SK-N-SH treated with all-trans-retinoic acid at 6 μM for 48 hours (cell line): ENCODE measurements around the gene CDK15.

Experiments
- ARNTL ChIP-seq: fragments of 450-650 bp; formaldehyde crosslinking; IDR thresholded peaks from 2 replicates; pipeline ENCODE4 v1.5.0; 2020; ENCODE audit warnings: low read depth, mild to moderate bottlenecking, moderate library complexity, borderline replicate concordance
- ESRRG ChIP-seq: fragments of 250-450 bp; sonication (Bioruptor Pico); IDR thresholded peaks from 2 replicates; pipeline ENCODE4 v1.6.1; 2021; ENCODE audit warnings: mild to moderate bottlenecking
- PPARA ChIP-seq: fragments of 250-450 bp; sonication (Bioruptor Pico); IDR thresholded peaks from 2 replicates; pipeline ENCODE4 v1.5.0; 2020; ENCODE audit warnings: mild to moderate bottlenecking, borderline replicate concordance
- TOX ChIP-seq: fragments of 250-450 bp; sonication (Bioruptor Pico); IDR thresholded peaks from 2 replicates; pipeline ENCODE4 v1.8.0; 2021; ENCODE audit warnings: mild to moderate bottlenecking, moderate library complexity, borderline replicate concordance
- ZFP3 ChIP-seq: fragments of 250-450 bp; sonication (Bioruptor Pico); IDR thresholded peaks from 2 replicates; pipeline ENCODE4 v1.5.0; 2020; ENCODE audit warnings: mild to moderate bottlenecking, moderate library complexity
- ZFP30 ChIP-seq: fragments of 450-650 bp; formaldehyde crosslinking; IDR thresholded peaks from 2 replicates; pipeline ENCODE4 v1.5.0; 2022; ENCODE audit warnings: mild to moderate bottlenecking, moderate library complexity
- ZNF70 ChIP-seq: fragments of 450-650 bp; formaldehyde crosslinking; IDR thresholded peaks from 2 replicates; pipeline ENCODE4 v1.5.0; 2020; ENCODE audit warnings: mild to moderate bottlenecking, moderate library complexity
- TF ChIP-seq, protein P1 (sequence below): fragments of 250-450 bp; sonication (Bioruptor Pico); IDR thresholded peaks from 2 replicates; pipeline ENCODE4 v1.5.1; 2021; ENCODE audit warnings: mild to moderate bottlenecking, moderate library complexity
- TF ChIP-seq, protein P2 (sequence below): fragments of 250-450 bp; sonication (Bioruptor Pico); IDR thresholded peaks from 2 replicates; pipeline ENCODE4 v1.5.1; 2020; ENCODE audit warnings: low read depth, mild to moderate bottlenecking, moderate library complexity
- TF ChIP-seq, protein P3 (sequence below): fragments of 250-450 bp; sonication (Bioruptor Pico); IDR thresholded peaks from 2 replicates; pipeline ENCODE4 v1.8.0; 2021; ENCODE audit warnings: low read depth, mild to moderate bottlenecking, moderate library complexity, borderline replicate concordance

DNA sequence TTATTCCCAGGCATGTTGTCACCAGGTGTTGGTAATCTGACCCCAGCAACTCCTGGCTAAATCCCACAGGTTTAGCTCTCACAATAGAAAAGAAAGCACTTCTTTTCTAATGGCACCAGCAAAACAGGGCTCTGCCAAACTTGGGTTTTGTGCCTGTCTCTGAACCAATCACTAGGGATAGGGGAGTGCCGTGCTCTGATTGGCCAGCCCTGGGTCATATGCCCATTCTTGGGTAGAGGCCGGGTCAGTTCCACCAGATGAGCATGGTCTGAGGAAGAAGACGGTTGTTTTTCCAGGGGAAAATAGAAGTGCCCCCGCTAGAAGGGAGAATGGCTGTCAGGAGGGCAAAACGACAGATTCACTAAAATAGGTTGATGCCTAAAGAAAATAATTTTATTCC is 14.7 kb downstream of the CDK15 start:
- TF ChIP-seq, protein P1, sequence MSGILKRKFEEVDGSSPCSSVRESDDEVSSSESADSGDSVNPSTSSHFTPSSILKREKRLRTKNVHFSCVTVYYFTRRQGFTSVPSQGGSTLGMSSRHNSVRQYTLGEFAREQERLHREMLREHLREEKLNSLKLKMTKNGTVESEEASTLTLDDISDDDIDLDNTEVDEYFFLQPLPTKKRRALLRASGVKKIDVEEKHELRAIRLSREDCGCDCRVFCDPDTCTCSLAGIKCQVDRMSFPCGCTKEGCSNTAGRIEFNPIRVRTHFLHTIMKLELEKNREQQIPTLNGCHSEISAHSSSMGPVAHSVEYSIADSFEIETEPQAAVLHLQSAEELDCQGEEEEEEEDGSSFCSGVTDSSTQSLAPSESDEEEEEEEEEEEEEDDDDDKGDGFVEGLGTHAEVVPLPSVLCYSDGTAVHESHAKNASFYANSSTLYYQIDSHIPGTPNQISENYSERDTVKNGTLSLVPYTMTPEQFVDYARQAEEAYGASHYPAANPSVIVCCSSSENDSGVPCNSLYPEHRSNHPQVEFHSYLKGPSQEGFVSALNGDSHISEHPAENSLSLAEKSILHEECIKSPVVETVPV (CRISPR knock-in tag), result no peak
- no peak for TF ChIP-seq ZFP3 (CRISPR knock-in tag)
- TF ChIP-seq, protein P2, sequence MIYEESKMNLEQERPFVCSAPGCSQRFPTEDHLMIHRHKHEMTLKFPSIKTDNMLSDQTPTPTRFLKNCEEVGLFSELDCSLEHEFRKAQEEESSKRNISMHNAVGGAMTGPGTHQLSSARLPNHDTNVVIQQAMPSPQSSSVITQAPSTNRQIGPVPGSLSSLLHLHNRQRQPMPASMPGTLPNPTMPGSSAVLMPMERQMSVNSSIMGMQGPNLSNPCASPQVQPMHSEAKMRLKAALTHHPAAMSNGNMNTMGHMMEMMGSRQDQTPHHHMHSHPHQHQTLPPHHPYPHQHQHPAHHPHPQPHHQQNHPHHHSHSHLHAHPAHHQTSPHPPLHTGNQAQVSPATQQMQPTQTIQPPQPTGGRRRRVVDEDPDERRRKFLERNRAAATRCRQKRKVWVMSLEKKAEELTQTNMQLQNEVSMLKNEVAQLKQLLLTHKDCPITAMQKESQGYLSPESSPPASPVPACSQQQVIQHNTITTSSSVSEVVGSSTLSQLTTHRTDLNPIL, result no peak
- TF ChIP-seq ZNF70 (CRISPR knock-in tag), result no peak
- TF ChIP-seq TOX (CRISPR knock-in tag), result no peak
- no peak for TF ChIP-seq PPARA (CRISPR knock-in tag)
- TF ChIP-seq, protein P3, sequence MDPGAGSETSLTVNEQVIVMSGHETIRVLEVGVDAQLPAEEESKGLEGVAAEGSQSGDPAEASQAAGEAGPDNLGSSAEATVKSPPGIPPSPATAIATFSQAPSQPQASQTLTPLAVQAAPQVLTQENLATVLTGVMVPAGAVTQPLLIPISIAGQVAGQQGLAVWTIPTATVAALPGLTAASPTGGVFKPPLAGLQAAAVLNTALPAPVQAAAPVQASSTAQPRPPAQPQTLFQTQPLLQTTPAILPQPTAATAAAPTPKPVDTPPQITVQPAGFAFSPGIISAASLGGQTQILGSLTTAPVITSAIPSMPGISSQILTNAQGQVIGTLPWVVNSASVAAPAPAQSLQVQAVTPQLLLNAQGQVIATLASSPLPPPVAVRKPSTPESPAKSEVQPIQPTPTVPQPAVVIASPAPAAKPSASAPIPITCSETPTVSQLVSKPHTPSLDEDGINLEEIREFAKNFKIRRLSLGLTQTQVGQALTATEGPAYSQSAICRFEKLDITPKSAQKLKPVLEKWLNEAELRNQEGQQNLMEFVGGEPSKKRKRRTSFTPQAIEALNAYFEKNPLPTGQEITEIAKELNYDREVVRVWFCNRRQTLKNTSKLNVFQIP (CRISPR knock-in tag), result no peak
- TF ChIP-seq ARNTL (CRISPR knock-in tag), result no peak
- TF ChIP-seq ESRRG (CRISPR knock-in tag), result no peak
- TF ChIP-seq ZFP30, result no peak
